Neural cell (in vitro differentiated cells): ENCODE measurements around the gene TOPORS. TPM values are rescaled to one million over a fixed set of nuclear protein-coding genes. Genes with fewer than 3 reads are reported as not detected.

Experiments
- H2AFZ ChIP-seq: fragments of 200-600, 300-800 bp; sonication (generic), shearing (Covaris generic); 2 replicates; pipeline ENCODE4 v1.6.0; 2014; ENCODE audit warnings: low read depth, mild to moderate bottlenecking, antibody characterized with exemption, low read length, moderate library complexity
- H3F3A ChIP-seq: fragments of 200-600 bp; shearing (Covaris generic); 2 replicates; pipeline ENCODE4 v1.6.1; 2016; ENCODE audit warnings: mild to moderate bottlenecking, moderate library complexity, mixed read lengths, antibody characterized with exemption, low read length; ENCODE audit not compliant: insufficient read depth, poor library complexity, severe bottlenecking
- H3K27ac ChIP-seq: fragments of 200-600, 300-800 bp; sonication (generic), shearing (Covaris generic); 2 replicates; pipeline ENCODE4 v1.5.1; 2014; ENCODE audit warnings: mild to moderate bottlenecking, low read length, moderate library complexity
- H3K27me3 ChIP-seq: fragments of 300-800, 200-600 bp; sonication (generic), shearing (Covaris generic); 2 replicates; pipeline ENCODE4 v1.6.0; 2014; ENCODE audit warnings: mild to moderate bottlenecking, low read depth, low read length, moderate library complexity; ENCODE audit not compliant: insufficient read depth
- H3K36me3 ChIP-seq: fragments of 300-800, 200-600 bp; sonication (generic), shearing (Covaris generic); 2 replicates; pipeline ENCODE4 v1.5.1; 2014; ENCODE audit warnings: mild to moderate bottlenecking, antibody characterized with exemption, low read length, moderate library complexity; ENCODE audit not compliant: insufficient read depth
- H3K4me2 ChIP-seq: fragments of 300-800, 200-600 bp; sonication (generic), shearing (Covaris generic); 2 replicates; pipeline ENCODE4 v1.6.0; 2014; ENCODE audit warnings: mild to moderate bottlenecking, low read length
- H3K4me3 ChIP-seq: fragments of 300-800, 200-600 bp; sonication (generic), shearing (Covaris generic); 2 replicates; pipeline ENCODE4 v1.5.1; 2014; ENCODE audit warnings: mild to moderate bottlenecking, low read length, moderate library complexity
- H3K79me2 ChIP-seq: fragments of 200-600 bp; shearing (Covaris generic); replicated peaks from 2 replicates; pipeline ENCODE4 v1.6.0; 2014; ENCODE audit warnings: mild to moderate bottlenecking, low read length, moderate library complexity; ENCODE audit not compliant: insufficient read depth
- H3K9ac ChIP-seq: fragments of 300-800, 200-600 bp; sonication (generic), shearing (Covaris generic); 2 replicates; pipeline ENCODE4 v1.6.1; 2016; ENCODE audit warnings: mild to moderate bottlenecking, low read length, mixed read lengths
- H3K9me2 ChIP-seq: fragments of 200-600 bp; shearing (Covaris generic); 2 replicates; pipeline ENCODE4 v1.6.1; 2016; ENCODE audit warnings: mild to moderate bottlenecking, low read length, mixed read lengths; ENCODE audit not compliant: insufficient read depth
- H3K9me3 ChIP-seq: fragments of 200-600, 300-800 bp; sonication (generic), shearing (Covaris generic); 2 replicates; pipeline ENCODE4 v1.6.1; 2016; ENCODE audit warnings: mild to moderate bottlenecking, mixed run types, low read length, moderate library complexity, mixed read lengths
- H4K20me1 ChIP-seq: fragments of 200-600 bp; shearing (Covaris generic); 2 replicates; pipeline ENCODE4 v1.6.1; 2016; ENCODE audit warnings: mild to moderate bottlenecking, mixed run types; ENCODE audit not compliant: insufficient read depth
- EP300 ChIP-seq: fragments of 450-650 bp; conservative IDR thresholded peaks from 2 replicates; pipeline ENCODE4 v1.6.1; 2014; ENCODE audit warnings: antibody characterized with exemption, mild to moderate bottlenecking, moderate library complexity; ENCODE audit not compliant: poor library complexity, severe bottlenecking
- EZH2 ChIP-seq: fragments of 200-600, 300-800 bp; shearing (Covaris generic), sonication (generic); IDR thresholded peaks from 2 replicates; pipeline ENCODE4 v1.6.1; 2014; ENCODE audit warnings: antibody characterized with exemption, low read length, borderline replicate concordance, mild to moderate bottlenecking; ENCODE audit not compliant: insufficient read depth, poor library complexity, severe bottlenecking
- MXI1 ChIP-seq: fragments of 450-650 bp; conservative IDR thresholded peaks from 2 replicates; pipeline ENCODE4 v1.6.1; 2014; ENCODE audit warnings: antibody characterized with exemption, mild to moderate bottlenecking; ENCODE audit not compliant: poor library complexity, severe bottlenecking
- POLR2AphosphoS5 ChIP-seq: IDR thresholded peaks from 2 replicates; pipeline ENCODE4 v1.6.1; 2012
- RAD21 ChIP-seq: fragments of 450-650 bp; conservative IDR thresholded peaks from 2 replicates; pipeline ENCODE4 v1.6.1; 2014; ENCODE audit warnings: antibody characterized with exemption, mild to moderate bottlenecking, moderate library complexity
- SMC3 ChIP-seq: fragments of 450-650 bp; conservative IDR thresholded peaks from 2 replicates; pipeline ENCODE4 v1.6.1; 2014; ENCODE audit warnings: antibody characterized with exemption, mild to moderate bottlenecking, moderate library complexity; ENCODE audit not compliant: poor library complexity
- TAF1 ChIP-seq: IDR thresholded peaks from 2 replicates; pipeline ENCODE4 v1.6.1; 2012; ENCODE audit warnings: low read depth
- polyA plus RNA-seq: library from polyadenylated mRNA; depleted of rRNA; stranded (reverse); fragments of >200 nt; gene quantifications from 2 replicates; pipeline ENCODE4 v1.2.3, GENCODE V29; 2014
- TF ChIP-seq, protein P1 (sequence below): fragments of 450-650 bp; IDR thresholded peaks from 2 replicates; pipeline ENCODE4 v1.5.1; 2014; ENCODE audit warnings: antibody characterized with exemption, mild to moderate bottlenecking, moderate library complexity; ENCODE audit not compliant: poor library complexity, severe bottlenecking
- TF ChIP-seq, protein P2 (sequence below): IDR thresholded peaks from 2 replicates; pipeline ENCODE4 v1.6.1; 2012; ENCODE audit warnings: borderline replicate concordance

The TOPORS gene
- polyA plus RNA-seq, 1 donor from 2014 or later, result 18.0 TPM

DNA sequence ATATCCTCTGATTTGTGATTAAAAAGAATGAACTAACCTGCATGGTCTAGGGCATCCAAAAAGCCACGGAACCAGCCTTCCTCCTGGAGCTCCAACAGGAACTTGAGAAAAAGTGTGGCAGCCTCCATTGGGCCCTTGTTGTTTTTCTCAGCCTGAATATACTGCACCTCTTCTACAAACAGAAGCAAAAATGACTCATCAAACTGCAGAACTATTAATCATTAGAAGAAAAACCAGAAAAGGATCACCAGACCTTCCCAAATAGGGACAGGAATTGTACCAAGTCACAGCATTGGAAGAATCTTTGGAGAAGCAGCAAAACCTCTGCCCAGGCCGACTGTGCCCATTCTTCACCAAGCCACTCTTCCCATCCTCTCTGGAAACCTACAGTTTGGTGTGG is 51.6 kb downstream of the TOPORS start:
- H3K9ac ChIP-seq, result no peak overlapping the region
- H3K4me3 ChIP-seq, result no peak overlapping the region
- H3K27me3 ChIP-seq, result no peaks in the 10 kb centered on the region
- no peaks in the 10 kb centered on the region for H3K9me2 ChIP-seq
- no peaks in the 10 kb centered on the region for H3F3A ChIP-seq
- H4K20me1 ChIP-seq, result no peaks in the 10 kb centered on the region
- no peak overlapping the region for H2AFZ ChIP-seq
- no peak overlapping the region for H3K4me2 ChIP-seq
- H3K9me3 ChIP-seq, result no peaks in the 10 kb centered on the region
- no peaks in the 10 kb centered on the region for H3K79me2 ChIP-seq
- H3K36me3 ChIP-seq, result no peaks in the 10 kb centered on the region
- no peak overlapping the region for H3K27ac ChIP-seq
- TF ChIP-seq, protein P1, sequence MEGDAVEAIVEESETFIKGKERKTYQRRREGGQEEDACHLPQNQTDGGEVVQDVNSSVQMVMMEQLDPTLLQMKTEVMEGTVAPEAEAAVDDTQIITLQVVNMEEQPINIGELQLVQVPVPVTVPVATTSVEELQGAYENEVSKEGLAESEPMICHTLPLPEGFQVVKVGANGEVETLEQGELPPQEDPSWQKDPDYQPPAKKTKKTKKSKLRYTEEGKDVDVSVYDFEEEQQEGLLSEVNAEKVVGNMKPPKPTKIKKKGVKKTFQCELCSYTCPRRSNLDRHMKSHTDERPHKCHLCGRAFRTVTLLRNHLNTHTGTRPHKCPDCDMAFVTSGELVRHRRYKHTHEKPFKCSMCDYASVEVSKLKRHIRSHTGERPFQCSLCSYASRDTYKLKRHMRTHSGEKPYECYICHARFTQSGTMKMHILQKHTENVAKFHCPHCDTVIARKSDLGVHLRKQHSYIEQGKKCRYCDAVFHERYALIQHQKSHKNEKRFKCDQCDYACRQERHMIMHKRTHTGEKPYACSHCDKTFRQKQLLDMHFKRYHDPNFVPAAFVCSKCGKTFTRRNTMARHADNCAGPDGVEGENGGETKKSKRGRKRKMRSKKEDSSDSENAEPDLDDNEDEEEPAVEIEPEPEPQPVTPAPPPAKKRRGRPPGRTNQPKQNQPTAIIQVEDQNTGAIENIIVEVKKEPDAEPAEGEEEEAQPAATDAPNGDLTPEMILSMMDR, result no peak
- no peak for TF ChIP-seq RAD21
- no peak for TF ChIP-seq EZH2

DNA sequence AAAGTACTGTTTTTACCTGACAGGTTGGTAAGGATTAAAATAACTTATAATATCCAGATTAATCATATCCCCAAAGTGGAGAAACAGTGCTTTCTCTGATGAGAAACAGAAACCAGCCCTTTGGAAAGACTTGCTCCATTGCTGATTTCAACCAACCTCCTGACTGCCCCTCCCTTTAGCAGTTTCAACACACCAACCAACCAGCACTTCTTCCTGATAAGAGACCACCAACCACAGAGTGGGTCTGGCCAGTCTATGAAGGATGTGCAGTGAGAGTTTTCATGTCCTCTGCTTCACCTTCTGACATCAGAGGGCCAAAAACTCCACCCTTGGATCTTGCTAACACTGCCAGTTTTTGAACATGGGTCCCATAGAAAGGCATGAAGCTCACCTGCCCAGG is 54.5 kb downstream of the TOPORS start:
- Histone ChIP-seq H3K79me2 (no peaks in the 10 kb centered on the region), H3F3A (no peaks in the 10 kb centered on the region), H3K9ac (no peak overlapping the region), H3K36me3 (no peaks in the 10 kb centered on the region), H3K4me3 (no peak overlapping the region), H3K9me3 (no peaks in the 10 kb centered on the region), H3K27ac (no peak overlapping the region), H3K9me2 (no peaks in the 10 kb centered on the region), H4K20me1 (no peaks in the 10 kb centered on the region), H3K27me3 (no peaks in the 10 kb centered on the region), H3K4me2 (no peak overlapping the region), H2AFZ (no peak overlapping the region)
- TF ChIP-seq, protein P1, result no peak
- TF ChIP-seq TAF1 (no peak), RAD21 (no peak), POLR2AphosphoS5 (no peak), SMC3 (no peak), MXI1 (no peak), EZH2 (no peak), EP300 (no peak)
- TF ChIP-seq, protein P2, sequence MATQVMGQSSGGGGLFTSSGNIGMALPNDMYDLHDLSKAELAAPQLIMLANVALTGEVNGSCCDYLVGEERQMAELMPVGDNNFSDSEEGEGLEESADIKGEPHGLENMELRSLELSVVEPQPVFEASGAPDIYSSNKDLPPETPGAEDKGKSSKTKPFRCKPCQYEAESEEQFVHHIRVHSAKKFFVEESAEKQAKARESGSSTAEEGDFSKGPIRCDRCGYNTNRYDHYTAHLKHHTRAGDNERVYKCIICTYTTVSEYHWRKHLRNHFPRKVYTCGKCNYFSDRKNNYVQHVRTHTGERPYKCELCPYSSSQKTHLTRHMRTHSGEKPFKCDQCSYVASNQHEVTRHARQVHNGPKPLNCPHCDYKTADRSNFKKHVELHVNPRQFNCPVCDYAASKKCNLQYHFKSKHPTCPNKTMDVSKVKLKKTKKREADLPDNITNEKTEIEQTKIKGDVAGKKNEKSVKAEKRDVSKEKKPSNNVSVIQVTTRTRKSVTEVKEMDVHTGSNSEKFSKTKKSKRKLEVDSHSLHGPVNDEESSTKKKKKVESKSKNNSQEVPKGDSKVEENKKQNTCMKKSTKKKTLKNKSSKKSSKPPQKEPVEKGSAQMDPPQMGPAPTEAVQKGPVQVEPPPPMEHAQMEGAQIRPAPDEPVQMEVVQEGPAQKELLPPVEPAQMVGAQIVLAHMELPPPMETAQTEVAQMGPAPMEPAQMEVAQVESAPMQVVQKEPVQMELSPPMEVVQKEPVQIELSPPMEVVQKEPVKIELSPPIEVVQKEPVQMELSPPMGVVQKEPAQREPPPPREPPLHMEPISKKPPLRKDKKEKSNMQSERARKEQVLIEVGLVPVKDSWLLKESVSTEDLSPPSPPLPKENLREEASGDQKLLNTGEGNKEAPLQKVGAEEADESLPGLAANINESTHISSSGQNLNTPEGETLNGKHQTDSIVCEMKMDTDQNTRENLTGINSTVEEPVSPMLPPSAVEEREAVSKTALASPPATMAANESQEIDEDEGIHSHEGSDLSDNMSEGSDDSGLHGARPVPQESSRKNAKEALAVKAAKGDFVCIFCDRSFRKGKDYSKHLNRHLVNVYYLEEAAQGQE, result no peak
